Transverse colon (tissue), 3 donors: ENCODE data around the gene DNAJC1.

ENCODE experiments used
- CTCF ChIP-seq, 5 experiments: fragments of 200-600 bp in 3 of 5; fragments of 450-650 bp in 2 of 5; sonication (generic) in 3 of 5; IDR thresholded peaks; 1 replicate in 2 of 5; 2 replicates in 3 of 5; pipeline ENCODE4 v1.5.1; 2016 to 2017; ENCODE audit warnings: antibody characterized with exemption in 5 of 5, inconsistent platforms in 3 of 5, mild to moderate bottlenecking in 2 of 5, moderate library complexity in 1 of 5
- POLR2A ChIP-seq: fragments of 450-650 bp; IDR thresholded peaks from one replicate; pipeline ENCODE4 v1.6.1; 2016; ENCODE audit warnings: antibody characterized with exemption, mild to moderate bottlenecking, moderate library complexity

- no peak for TF ChIP-seq CTCF (IDR thresholded peaks at IDR 0.05)
- no peak for TF ChIP-seq POLR2A
Observed at GRCh38 chr10:21919906-21920305, 83.6 kb downstream of the DNAJC1 start.
